Tibial nerve (tissue), 4 donors: ENCODE measurements around the gene ARHGAP29.

ENCODE experiments used
- CTCF ChIP-seq, 5 experiments: fragments of 200-600 bp in 3 of 5; fragments of 450-650 bp in 2 of 5; sonication (generic) in 3 of 5; IDR thresholded peaks; one replicate each; pipeline ENCODE4 v1.5.1; 2016 to 2019; ENCODE audit warnings: antibody characterized with exemption in 5 of 5, mild to moderate bottlenecking in 3 of 5, moderate library complexity in 2 of 5
- EP300 ChIP-seq, 2 donors: sonication (generic); formaldehyde crosslinking; IDR thresholded peaks; one replicate each; pipeline ENCODE4 v1.6.1; 2017; ENCODE audit warnings: antibody characterized with exemption in 2 of 2, mild to moderate bottlenecking in 1 of 2
- POLR2A ChIP-seq, 2 donors: fragments of 450-650 bp; IDR thresholded peaks; one replicate each; pipeline ENCODE4 v1.6.1; 2017; ENCODE audit warnings: antibody characterized with exemption in 2 of 2, mild to moderate bottlenecking in 2 of 2, moderate library complexity in 2 of 2

- TF ChIP-seq EP300 (IDR thresholded peaks at IDR 0.05), result no peak
- no peak for TF ChIP-seq CTCF (IDR thresholded peaks at IDR 0.05)
- no peak for TF ChIP-seq POLR2A (IDR thresholded peaks at IDR 0.05)
These were observed 68.3 kb downstream of the ARHGAP29 start for GRCh38 chr1:94169126-94169525.
